ENCODE results near the gene PRODH.
"Not testable (repeated sequence)": the region's sequence is repeated elsewhere in the genome, so short reads cannot be mapped to it uniquely, and the experiment has no call there.

Gene PRODH

GRCh38 chr22:18909556-18909955 lies 26.5 kb downstream of the PRODH start:
- DNase-seq (ENCODE audit: extremely low spot score) = no peak
- POLR2A ChIA-PET = no interaction called here
- TF ChIP-seq PKNOX1 (IDR thresholded peaks at IDR 0.05) (no peak), FOXM1 (IDR thresholded peaks at IDR 0.05; ENCODE audit: borderline replicate concordance) (no peak), FOXK2 (IDR thresholded peaks at IDR 0.05) (no peak), TARDBP (IDR thresholded peaks at IDR 0.05) (no peak), ZNF384 (IDR thresholded peaks at IDR 0.05) (no peak), L3MBTL2 (conservative IDR thresholded peaks at IDR 0.05) (no peak), SP1 (IDR thresholded peaks at IDR 0.05) (no peak), FOXA1 (IDR thresholded peaks at IDR 0.05) (no peak), SUZ12 (IDR thresholded peaks at IDR 0.05) (no peak), HDGF (IDR thresholded peaks at IDR 0.05; ENCODE audit: borderline replicate concordance) (no peak), BHLHE40 (IDR thresholded peaks at IDR 0.05; ENCODE audit: borderline replicate concordance) (no peak), NFRKB (IDR thresholded peaks at IDR 0.05) (no peak), CTBP1 (IDR thresholded peaks at IDR 0.05; ENCODE audit: borderline replicate concordance) (no peak), LEF1 (IDR thresholded peaks at IDR 0.05; ENCODE audit: borderline replicate concordance) (no peak), ARNT (IDR thresholded peaks at IDR 0.05) (no peak), ELF4 (IDR thresholded peaks at IDR 0.05) (no peak)
- CTCF ChIA-PET = interaction anchor here (2.0 kb wide), 1 partner anchor 20 kb away, joined by 6 read pairs; no protein-coding TSS in a partner anchor

DNA sequence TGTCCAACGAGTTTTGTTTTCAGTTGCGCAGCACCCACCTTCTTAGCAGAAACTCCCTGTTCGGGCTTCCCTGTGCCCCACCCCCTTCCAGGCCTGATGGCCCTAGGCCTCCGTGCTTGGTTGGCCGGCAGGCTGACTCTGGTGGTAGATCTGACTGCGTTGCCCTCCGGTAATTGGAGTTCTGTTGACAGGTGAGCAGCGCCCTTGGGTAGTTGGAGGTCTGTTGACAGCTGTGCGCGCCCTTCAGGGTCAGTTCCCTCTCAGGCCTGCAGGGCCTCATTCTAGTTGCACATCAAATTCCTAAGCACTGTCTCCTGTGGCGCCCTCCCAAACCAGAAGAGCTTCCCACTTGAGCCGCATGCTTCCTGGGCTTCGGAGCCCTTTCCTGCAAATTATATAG lies 29.2 kb downstream of the PRODH start:
- POLR2A ChIA-PET = interaction anchor here (0.8 to 1.6 kb wide), 7 partner anchors 20 to 267 kb away, joined by 3 to 17 read pairs (median 6); partner anchors contain the start of gene PRODH
- no peak for DNase-seq (ENCODE audit: extremely low spot score)
- TF ChIP-seq ELF4 (IDR thresholded peaks at IDR 0.05) (no peak), ZNF384 (IDR thresholded peaks at IDR 0.05) (no peak), TARDBP (IDR thresholded peaks at IDR 0.05) (no peak), ARNT (IDR thresholded peaks at IDR 0.05) (no peak), SP1 (IDR thresholded peaks at IDR 0.05) (no peak)
- CTCF ChIA-PET = interaction anchor here (0.9 to 1.4 kb wide), 2 partner anchors 20 to 30 kb away, joined by 3 to 4 read pairs; no protein-coding TSS in a partner anchor

DNA sequence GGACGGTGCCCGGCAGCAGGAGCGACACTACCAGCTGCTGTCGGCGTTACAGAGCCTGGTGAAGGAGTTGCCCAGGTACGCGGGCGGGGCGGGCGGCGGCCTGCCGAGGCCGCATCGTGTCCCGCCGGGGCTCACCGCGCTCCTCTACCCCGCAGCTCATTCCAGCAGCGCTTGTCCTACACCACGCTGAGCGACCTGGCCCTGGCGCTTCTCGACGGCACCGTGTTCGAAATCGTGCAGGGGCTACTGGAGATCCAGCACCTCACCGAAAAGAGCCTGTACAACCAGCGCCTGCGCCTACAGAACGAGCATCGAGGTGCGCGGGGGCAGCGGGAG lies 29.7 kb downstream of the PRODH start:
- DNase-seq (ENCODE audit: extremely low spot score) = not testable (repeated sequence)
- ChIA-PET CTCF (interaction anchor here (0.5 to 1.4 kb wide), 4 partner anchors 20 to 887 kb away, joined by 3 to 5 read pairs (median 4); no protein-coding TSS in a partner anchor), POLR2A (interaction anchor here (0.8 to 1.6 kb wide), 14 partner anchors 9 to 785 kb away, joined by 3 to 17 read pairs (median 4); partner anchors contain the start of genes CDC45, ESS2, PRODH and UFD1)

DNA sequence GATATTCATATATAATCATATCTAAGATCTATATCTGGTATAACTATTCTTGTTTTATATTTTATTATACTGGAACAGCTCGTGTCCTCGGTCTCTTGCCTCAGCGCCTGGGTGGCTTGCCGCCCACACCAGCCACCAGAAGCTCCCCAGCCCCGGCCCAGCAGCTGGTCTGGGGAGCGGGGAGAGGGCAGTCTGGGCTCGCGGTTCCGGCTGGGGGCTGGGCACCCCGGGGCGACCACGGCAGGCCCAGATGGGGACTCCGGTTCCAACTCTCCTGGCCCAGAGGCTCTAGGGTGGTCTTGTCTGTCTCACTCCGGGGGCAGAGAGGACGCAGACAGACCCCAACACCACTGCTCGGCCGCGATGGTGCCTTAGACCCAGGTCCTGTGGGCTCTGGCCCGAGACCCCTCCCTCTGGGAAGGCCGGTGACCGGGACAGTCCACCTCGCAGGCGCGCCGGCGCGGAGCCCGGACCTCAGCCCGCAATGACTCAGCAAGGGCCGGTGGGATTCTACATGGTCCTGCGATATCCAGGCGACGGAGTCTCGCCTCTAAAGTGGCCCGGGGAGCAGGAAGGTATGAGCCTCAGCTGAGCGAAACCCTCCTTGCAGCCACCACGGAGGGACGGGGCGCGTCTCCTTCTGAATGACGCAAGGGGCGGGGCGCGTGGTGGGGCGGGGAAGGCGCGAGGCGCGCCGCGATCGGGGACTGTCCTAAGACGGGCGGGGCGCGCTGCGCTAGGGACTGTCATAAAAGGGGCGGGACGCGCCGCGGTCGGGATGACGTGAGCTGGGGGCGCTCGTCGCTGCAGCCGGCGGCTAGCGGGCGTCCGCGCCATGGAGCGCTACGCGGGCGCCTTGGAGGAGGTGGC lies 30.3 kb downstream of the PRODH start, which contains the start of gene DGCR6:
DGCR6 (plus strand) TSS at position 781 of the 870 bp plus-strand sequence; CDS start at position 836, 55 bp downstream.
- TF ChIP-seq ELF4 (IDR thresholded peaks at IDR 0.05) (no peak), TARDBP (IDR thresholded peaks at IDR 0.05) (no peak), LEF1 (IDR thresholded peaks at IDR 0.05; ENCODE audit: borderline replicate concordance) (no peak), FOXA1 (IDR thresholded peaks at IDR 0.05) (no peak), PKNOX1 (IDR thresholded peaks at IDR 0.05) (no peak), BHLHE40 (IDR thresholded peaks at IDR 0.05; ENCODE audit: borderline replicate concordance) (no peak)
- CTCF ChIA-PET = interaction anchor here (0.5 to 1.4 kb wide), 4 partner anchors 21 to 888 kb away, joined by 3 to 5 read pairs (median 4); no protein-coding TSS in a partner anchor
- POLR2A ChIA-PET = interaction anchor here (0.8 to 1.6 kb wide), 14 partner anchors 9 to 786 kb away, joined by 3 to 17 read pairs (median 4); partner anchors contain the start of genes CDC45, ESS2, PRODH and UFD1
- DNase-seq (ENCODE audit: extremely low spot score) = no peak

- DNase-seq (ENCODE audit: extremely low spot score); CTCF ChIA-PET; POLR2A ChIA-PET: not testable (repeated sequence)
Observed at GRCh38 chr22:18896037-18896657, 39.9 kb downstream of the PRODH start.

DNA sequence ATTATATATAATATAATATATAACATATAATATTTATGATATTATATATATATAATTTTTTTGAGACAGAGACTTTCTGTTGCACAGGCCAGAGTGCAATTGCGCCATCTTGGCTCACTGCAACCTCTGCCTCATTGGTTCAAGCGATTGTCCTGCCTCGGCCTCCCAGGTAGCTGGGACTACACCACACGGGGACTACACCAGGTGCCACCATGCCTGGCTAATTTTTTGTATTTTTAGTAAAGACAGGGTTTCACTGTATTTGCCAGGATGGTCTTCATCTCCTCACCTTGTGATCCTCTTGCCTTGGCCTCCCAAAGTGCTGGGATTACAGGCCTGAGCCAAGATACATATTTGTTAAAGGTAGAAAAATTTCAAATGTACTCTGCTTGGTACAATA lies 42.3 kb downstream of the PRODH start:
- POLR2A ChIA-PET; DNase-seq (ENCODE audit: extremely low spot score); CTCF ChIA-PET: not testable (repeated sequence)

DNA sequence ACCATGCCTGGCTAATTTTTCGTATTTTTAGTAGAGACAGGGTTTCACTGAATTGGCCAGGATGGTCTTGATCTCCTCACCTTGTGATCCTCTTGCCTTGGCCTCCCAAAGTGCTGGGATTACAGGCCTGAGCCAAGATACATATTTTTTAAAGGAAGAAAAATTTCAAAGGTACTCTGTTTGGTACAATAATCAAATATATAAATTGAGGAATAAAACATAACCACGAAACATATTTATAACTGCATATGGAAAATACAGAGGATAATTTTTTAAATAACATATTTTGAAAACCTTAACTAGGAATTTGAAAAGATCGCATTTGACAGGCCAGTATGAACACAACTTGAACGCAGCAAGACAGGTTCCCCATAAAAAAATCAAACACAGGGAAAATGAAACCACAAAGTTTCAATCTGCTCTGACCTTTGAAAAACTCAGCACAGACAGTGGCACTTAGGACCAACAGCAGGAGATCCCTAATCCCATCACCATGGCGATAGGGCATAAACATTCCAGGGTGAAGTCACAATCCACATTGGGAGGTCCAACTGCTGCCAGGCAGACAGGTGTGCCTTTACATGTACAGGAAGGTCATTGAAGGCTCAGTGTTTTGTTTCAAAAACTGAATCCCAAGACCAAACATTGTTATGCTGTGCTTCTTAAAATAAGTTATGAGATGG lies 45.4 kb downstream of the PRODH start:
- POLR2A ChIA-PET = not testable (repeated sequence)

More for the DNA sequence above, 45.4 kb downstream of the PRODH start:
- DNase-seq (ENCODE audit: extremely low spot score); CTCF ChIA-PET: not testable (repeated sequence)

Measured in HEK293T (cell line).